ENCODE results near the gene SEMA3F. TPM values are rescaled to one million over a fixed set of nuclear protein-coding genes. Genes with fewer than 3 reads are reported as not detected.

SEMA3F gene
- 4.0 TPM for total RNA-seq

GRCh38 chr3:50154840-50155490, at the start of gene SEMA3F:
Gene SEMA3F, plus strand, starts transcription at chr3:50155324. Its CDS starts 4,299 bp downstream, at chr3:50159623.
- peak; percentile 92 for ATAC-seq

GRCh38 chr3:50111757-50112156, 43.4 kb upstream of the SEMA3F start:
- DNase-seq (ENCODE audit: low spot score) (no peak), ATAC-seq (no peak)

More at GRCh38 chr3:50154840-50155490, at the start of gene SEMA3F:
- peak; percentile 79 for DNase-seq (ENCODE audit: low spot score)

GRCh38 chr3:50112462-50112861, 42.7 kb upstream of the SEMA3F start:
- no peak for DNase-seq (ENCODE audit: low spot score)
- peak; percentile 38 for ATAC-seq

GRCh38 chr3:50117120-50117519, 38.0 kb upstream of the SEMA3F start:
- DNase-seq (ENCODE audit: low spot score) (no peak), ATAC-seq (no peak)

GRCh38 chr3:50118237-50118636, 36.9 kb upstream of the SEMA3F start:
- ATAC-seq (no peak), DNase-seq (ENCODE audit: low spot score) (no peak)

GRCh38 chr3:50119786-50120185, 35.3 kb upstream of the SEMA3F start:
- DNase-seq (ENCODE audit: low spot score) (no peak), ATAC-seq (no peak)

- ATAC-seq: peak; percentile 3
- DNase-seq (ENCODE audit: low spot score): no peak
These were observed 34.6 kb upstream of the SEMA3F start for GRCh38 chr3:50120364-50121071.

- DNase-seq (ENCODE audit: low spot score) (peak; percentile 73), ATAC-seq (peak; percentile 86)
These were observed 33.8 kb upstream of the SEMA3F start for GRCh38 chr3:50121072-50122032.

GRCh38 chr3:50122071-50122470, 33.1 kb upstream of the SEMA3F start:
- no peak for DNase-seq (ENCODE audit: low spot score)
- ATAC-seq: no peak

GRCh38 chr3:50122661-50123391, 32.3 kb upstream of the SEMA3F start:
- DNase-seq (ENCODE audit: low spot score): no peak

GRCh38 chr3:50123394-50124051, 31.6 kb upstream of the SEMA3F start:
- DNase-seq (ENCODE audit: low spot score): no peak
- no peak for ATAC-seq

More at GRCh38 chr3:50122661-50123391, 32.3 kb upstream of the SEMA3F start:
- ATAC-seq: no peak

GRCh38 chr3:50124052-50124799, 30.9 kb upstream of the SEMA3F start:
- ATAC-seq: no peak
- no peak for DNase-seq (ENCODE audit: low spot score)

GRCh38 chr3:50124800-50125178, 30.3 kb upstream of the SEMA3F start:
- ATAC-seq (no peak), DNase-seq (ENCODE audit: low spot score) (no peak)

GRCh38 chr3:50125541-50126286, 29.4 kb upstream of the SEMA3F start:
- DNase-seq (ENCODE audit: low spot score) (no peak), ATAC-seq (no peak)

- ATAC-seq (no peak), DNase-seq (ENCODE audit: low spot score) (no peak)
These were observed 28.6 kb upstream of the SEMA3F start for GRCh38 chr3:50126287-50127211.

- ATAC-seq: no peak
These were observed 27.9 kb upstream of the SEMA3F start for GRCh38 chr3:50127251-50127691.

GRCh38 chr3:50128001-50128400, 27.1 kb upstream of the SEMA3F start:
- no peak for DNase-seq (ENCODE audit: low spot score)

More at GRCh38 chr3:50127251-50127691, 27.9 kb upstream of the SEMA3F start:
- no peak for DNase-seq (ENCODE audit: low spot score)

More at GRCh38 chr3:50128001-50128400, 27.1 kb upstream of the SEMA3F start:
- no peak for ATAC-seq
